ENCODE results near the gene CARS1. TPM values are rescaled to one million over a fixed set of nuclear protein-coding genes. Genes with fewer than 3 reads are reported as not detected.

Gene CARS1
- total and polyA plus RNA-seq, 9 of the 15 experiments (the other 6 are each of a cell fraction or from before 2014, with no cell fraction given), result 14.4 to 106 (median 73.6) TPM

DNA sequence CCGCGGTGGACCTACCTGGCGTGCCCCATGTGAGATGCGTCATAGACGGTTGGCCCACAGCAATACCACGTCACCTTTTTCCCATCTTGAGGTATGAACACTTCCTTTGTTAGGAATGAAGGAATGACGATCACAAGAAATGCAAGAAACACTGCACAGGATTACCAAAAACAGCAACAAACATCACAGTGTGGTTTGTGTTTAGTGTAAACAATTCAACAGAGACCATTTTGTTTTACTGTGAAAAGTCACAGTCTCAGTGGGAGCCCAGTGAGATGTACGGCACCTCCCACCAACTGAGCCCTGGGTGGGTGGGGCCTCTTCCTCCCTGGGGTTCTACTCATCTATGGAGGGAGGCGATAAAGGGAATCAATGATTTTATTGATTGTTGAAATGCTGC is 16.3 kb downstream of the CARS1 start:
- H3K79me2 ChIP-seq (ENCODE audit: control insufficient read depth, insufficient read depth, low read length), result peaks cover 27% of the 10 kb centered on the region
- ChIA-PET POLR2A (interaction anchor here (0.6 kb wide), 1 partner anchor 8 kb away, joined by 3 read pairs; no protein-coding TSS in a partner anchor), CTCF (ENCODE audit: low intra/inter-chr PET ratio) (no interaction called here)
- no peak overlapping the region for H3K27ac ChIP-seq (ENCODE audit: extremely low read depth, low read depth, low read length)
- intact Hi-C loops (cut with micrococcal nuclease), result no loop called here
- FAIRE-seq (no peak), DNase-seq (ENCODE audit: extremely low read depth in 1 of 4, low spot score in 3 of 4) (no peak), ATAC-seq (no peak)
- H3K9ac ChIP-seq (ENCODE audit: insufficient read depth in 1 of 2, low read depth in 2 of 2, low read length in 2 of 2), result no peak overlapping the region
- no peaks in the 10 kb centered on the region for H3K9me3 ChIP-seq (replicated peaks; ENCODE audit: control insufficient read depth, insufficient read depth, low read depth, low read length)
- H3K27me3 ChIP-seq (ENCODE audit: control insufficient read depth in 2 of 2, insufficient read depth in 2 of 2, low read length in 2 of 2), result no peaks in the 10 kb centered on the region
- H3K9me1 ChIP-seq (ENCODE audit: control insufficient read depth, insufficient read depth, low read length), result peaks cover 5% of the 10 kb centered on the region
- TF ChIP-seq HLTF (IDR thresholded peaks at IDR 0.05) (no peak), ILF3 (IDR thresholded peaks at IDR 0.05; ENCODE audit: borderline replicate concordance) (no peak), RB1 (IDR thresholded peaks at IDR 0.05; ENCODE audit: low read depth) (no peak), SRSF9 (IDR thresholded peaks at IDR 0.05; ENCODE audit: borderline replicate concordance, low read depth, low read length) (no peak), MTF1 (CRISPR knock-in tag; IDR thresholded peaks at IDR 0.05; ENCODE audit: borderline replicate concordance) (no peak), ASH1L (IDR thresholded peaks at IDR 0.05; ENCODE audit: borderline replicate concordance, low read depth, partially characterized antibody) (no peak), JUN (IDR thresholded peaks at IDR 0.05; ENCODE audit: borderline replicate concordance, low read depth, low read length) (no peak), JUN (CRISPR knock-in tag; IDR thresholded peaks at IDR 0.05; ENCODE audit: borderline replicate concordance) (no peak)
- TF ChIP-seq, protein P1, sequence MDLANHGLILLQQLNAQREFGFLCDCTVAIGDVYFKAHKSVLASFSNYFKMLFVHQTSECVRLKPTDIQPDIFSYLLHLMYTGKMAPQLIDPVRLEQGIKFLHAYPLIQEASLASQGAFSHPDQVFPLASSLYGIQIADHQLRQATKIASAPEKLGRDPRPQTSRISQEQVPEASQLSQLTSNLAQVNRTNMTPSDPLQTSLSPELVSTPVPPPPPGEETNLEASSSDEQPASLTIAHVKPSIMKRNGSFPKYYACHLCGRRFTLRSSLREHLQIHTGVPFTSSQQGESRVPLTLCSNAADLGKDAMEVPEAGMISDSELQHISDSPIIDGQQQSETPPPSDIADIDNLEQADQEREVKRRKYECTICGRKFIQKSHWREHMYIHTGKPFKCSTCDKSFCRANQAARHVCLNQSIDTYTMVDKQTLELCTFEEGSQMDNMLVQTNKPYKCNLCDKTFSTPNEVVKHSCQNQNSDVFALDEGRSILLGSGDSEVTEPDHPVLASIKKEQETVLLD (IDR thresholded peaks at IDR 0.05), result no peak
- H2AFZ ChIP-seq (ENCODE audit: low read depth, low read length), result no peak overlapping the region
- peaks cover 46% of the 10 kb centered on the region for H4K20me1 ChIP-seq (replicated peaks; ENCODE audit: control insufficient read depth, insufficient read depth, low read length)
- in situ Hi-C loops (cut with MboI), result loop anchor here (5.0 kb wide), 1 partner anchor 51 kb away; no protein-coding TSS in a partner anchor
- no TSS peak for BruUV-seq (replicated peaks)
- WGBS (ENCODE audit: insufficient coverage, low coverage, missing lambda C conversion rate), result 93% methylated on average over 9 of the region's 9 CpGs
- H3K4me1 ChIP-seq (replicated peaks in 1 of 2; ENCODE audit: control insufficient read depth in 2 of 2, insufficient read depth in 2 of 2, low read length in 2 of 2), result peaks cover 0 to 6% of the 10 kb centered on the region in 2 experiments; a peak in 2 of 5 replicates
- H3K4me2 ChIP-seq (ENCODE audit: insufficient read depth, low read length), result no peak overlapping the region
- H3K4me3 ChIP-seq, result no peak overlapping the region
- H3K36me3 ChIP-seq (ENCODE audit: control insufficient read depth, insufficient read depth, low read length), result peaks cover 86% of the 10 kb centered on the region
